HepG2 (cell line): ENCODE measurements around the gene SLC38A2. TPM values are rescaled to one million over a fixed set of nuclear protein-coding genes. Genes with fewer than 3 reads are reported as not detected.

Source experiments
- CBFB ChIP-seq: sonication (generic); formaldehyde crosslinking; IDR thresholded peaks from 2 replicates; pipeline ENCODE4 v1.4.0; 2020; ENCODE audit warnings: missing genetic modification reagents
- FOXA1 ChIP-seq, 2 experiments: fragments of 450-650 bp in 1 of 2; sonication (generic) in 1 of 2; formaldehyde crosslinking in 1 of 2; IDR thresholded peaks; 2 replicates each; pipeline versions ENCODE4 v1.4.0 to v1.6.1; 2016 to 2020; ENCODE audit warnings: missing genetic modification reagents in 1 of 2
- HNRNPUL1 ChIP-seq: fragments of 200-400 bp; formaldehyde crosslinking; IDR thresholded peaks from 2 replicates; pipeline ENCODE4 v1.6.1; 2017; ENCODE audit warnings: low read depth, mild to moderate bottlenecking, low read length, moderate library complexity
- MEIS2 ChIP-seq: sonication (generic); formaldehyde crosslinking; IDR thresholded peaks from 2 replicates; pipeline ENCODE4 v1.9.0; 2021; ENCODE audit warnings: mild to moderate bottlenecking, missing genetic modification reagents
- SOX5 ChIP-seq: IDR thresholded peaks from 2 replicates; pipeline ENCODE4 v1.6.1; 2016; ENCODE audit warnings: borderline replicate concordance
- TARDBP ChIP-seq: sonication (generic); formaldehyde crosslinking; IDR thresholded peaks from 2 replicates; pipeline ENCODE4 v1.8.0; 2022; ENCODE audit warnings: mild to moderate bottlenecking, missing genetic modification reagents
- ZNF672 ChIP-seq: sonication (generic); formaldehyde crosslinking; IDR thresholded peaks from 2 replicates; pipeline ENCODE4 v1.8.1; 2022; ENCODE audit warnings: missing genetic modification reagents
- ZNF674 ChIP-seq: sonication (generic); formaldehyde crosslinking; IDR thresholded peaks from 2 replicates; pipeline ENCODE4 v1.5.0; 2020; ENCODE audit warnings: low read depth, mild to moderate bottlenecking, missing genetic modification reagents
- ZNF709 ChIP-seq: sonication (generic); formaldehyde crosslinking; IDR thresholded peaks from 2 replicates; pipeline ENCODE4 v1.5.0; 2020; ENCODE audit warnings: mild to moderate bottlenecking, missing genetic modification reagents
- ZNF720 ChIP-seq: sonication (generic); formaldehyde crosslinking; IDR thresholded peaks from 2 replicates; pipeline ENCODE4 v1.4.0; 2020; ENCODE audit warnings: missing genetic modification reagents
- polyA plus RNA-seq, 8 experiments: library from polyadenylated mRNA; depleted of rRNA in 3 of 8; stranded (reverse) in 7 of 8; unstranded in 1 of 8; fragments of >200 nt; fragmentation: Illumina TruSeq in 4 of 8; extraction: Trizol in 4 of 8; gene quantifications; 2 replicates each; pipeline versions ENCODE4 v1.2.1 to v1.2.3, GENCODE V29; 2011 to 2016; ENCODE audit warnings: low read depth in 4 of 8, missing spikeins in 1 of 8, mixed read lengths in 1 of 8; ENCODE audit not compliant: insufficient read depth in 1 of 8
- total RNA-seq, 5 experiments: library from RNA; depleted of rRNA; stranded (reverse); fragments of >200 nt; fragmentation: Illumina TruSeq; extraction: Trizol; gene quantifications; 2 replicates each; pipeline ENCODE4 v1.2.3, GENCODE V29; 2016; ENCODE audit warnings: low read depth in 1 of 5
- TF ChIP-seq, protein P1 (sequence below), 2 experiments: sonication (generic) in 1 of 2; formaldehyde crosslinking in 1 of 2; IDR thresholded peaks; 2 replicates each; pipeline versions ENCODE4 v1.6.1 to v1.9.0; 2014 to 2022; ENCODE audit warnings: antibody characterized with exemption in 1 of 2, borderline replicate concordance in 1 of 2, inconsistent platforms in 1 of 2, low read depth in 1 of 2, missing genetic modification reagents in 1 of 2
- TF ChIP-seq, protein P2 (sequence below): sonication (generic); formaldehyde crosslinking; IDR thresholded peaks from 2 replicates; pipeline ENCODE4 v1.9.0; 2022; ENCODE audit warnings: missing genetic modification reagents, mild to moderate bottlenecking, borderline replicate concordance
- TF ChIP-seq, protein P3 (sequence below): sonication (generic); formaldehyde crosslinking; IDR thresholded peaks from 2 replicates; pipeline ENCODE4 v1.4.0; 2020; ENCODE audit warnings: missing genetic modification reagents
- TF ChIP-seq, protein P4 (sequence below): sonication (generic); formaldehyde crosslinking; IDR thresholded peaks from 2 replicates; pipeline ENCODE4 v1.5.1; 2020; ENCODE audit warnings: missing genetic modification reagents, mild to moderate bottlenecking, borderline replicate concordance
- TF ChIP-seq, protein P5 (sequence below): sonication (generic); formaldehyde crosslinking; IDR thresholded peaks from 2 replicates; pipeline ENCODE4 v1.8.0; 2023; ENCODE audit warnings: mild to moderate bottlenecking, missing genetic modification reagents

Gene SLC38A2
- total and polyA plus RNA-seq, 2 of the 13 experiments (the other 11 are each of a cell fraction or from before 2014, with no cell fraction given): 368 to 880 TPM

DNA sequence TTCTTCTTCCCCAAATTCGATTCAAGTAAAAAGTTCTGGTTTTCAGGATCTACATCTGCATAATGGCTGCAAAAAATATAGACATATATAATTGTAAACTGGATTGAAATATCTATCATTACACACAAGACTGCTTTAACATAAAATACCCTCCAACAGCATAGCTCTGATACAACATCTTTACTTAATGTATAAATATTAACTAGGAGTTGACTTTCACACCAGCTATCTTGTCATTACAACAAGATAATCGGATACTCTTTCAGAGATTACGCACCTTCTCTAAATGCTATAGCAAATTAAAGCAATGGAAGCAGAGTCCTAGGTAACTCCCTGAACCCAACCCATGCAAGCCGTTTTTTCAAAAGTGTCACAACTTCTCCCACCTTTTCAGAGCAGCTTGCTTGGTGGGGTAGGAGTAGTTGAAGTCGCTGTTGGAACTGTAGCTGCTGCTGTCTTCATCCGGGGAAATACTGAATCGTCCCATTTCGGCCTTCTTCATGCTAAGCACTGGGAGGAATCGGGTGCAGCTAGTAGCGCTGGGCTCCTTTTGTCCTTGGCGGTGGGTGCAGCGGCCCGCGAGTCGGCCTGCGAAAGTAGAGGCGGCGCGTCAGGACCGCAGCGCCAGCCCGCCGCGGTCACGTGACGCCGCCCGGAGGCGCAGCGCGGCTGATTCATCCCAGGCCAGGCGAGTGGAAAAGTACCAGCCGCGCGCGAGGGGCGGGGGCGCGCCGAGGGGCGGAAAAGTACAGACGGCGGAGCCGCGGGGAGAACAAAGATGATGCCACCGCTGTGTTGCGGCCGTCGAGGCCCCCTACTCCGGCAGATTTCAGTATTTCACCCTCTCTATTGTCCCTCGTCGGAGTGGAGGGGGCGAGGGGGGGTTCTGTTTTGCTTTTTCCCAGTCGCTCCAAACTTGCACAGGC is 1.5 kb downstream of the SLC38A2 start (continued):
- TF ChIP-seq, protein P1, sequence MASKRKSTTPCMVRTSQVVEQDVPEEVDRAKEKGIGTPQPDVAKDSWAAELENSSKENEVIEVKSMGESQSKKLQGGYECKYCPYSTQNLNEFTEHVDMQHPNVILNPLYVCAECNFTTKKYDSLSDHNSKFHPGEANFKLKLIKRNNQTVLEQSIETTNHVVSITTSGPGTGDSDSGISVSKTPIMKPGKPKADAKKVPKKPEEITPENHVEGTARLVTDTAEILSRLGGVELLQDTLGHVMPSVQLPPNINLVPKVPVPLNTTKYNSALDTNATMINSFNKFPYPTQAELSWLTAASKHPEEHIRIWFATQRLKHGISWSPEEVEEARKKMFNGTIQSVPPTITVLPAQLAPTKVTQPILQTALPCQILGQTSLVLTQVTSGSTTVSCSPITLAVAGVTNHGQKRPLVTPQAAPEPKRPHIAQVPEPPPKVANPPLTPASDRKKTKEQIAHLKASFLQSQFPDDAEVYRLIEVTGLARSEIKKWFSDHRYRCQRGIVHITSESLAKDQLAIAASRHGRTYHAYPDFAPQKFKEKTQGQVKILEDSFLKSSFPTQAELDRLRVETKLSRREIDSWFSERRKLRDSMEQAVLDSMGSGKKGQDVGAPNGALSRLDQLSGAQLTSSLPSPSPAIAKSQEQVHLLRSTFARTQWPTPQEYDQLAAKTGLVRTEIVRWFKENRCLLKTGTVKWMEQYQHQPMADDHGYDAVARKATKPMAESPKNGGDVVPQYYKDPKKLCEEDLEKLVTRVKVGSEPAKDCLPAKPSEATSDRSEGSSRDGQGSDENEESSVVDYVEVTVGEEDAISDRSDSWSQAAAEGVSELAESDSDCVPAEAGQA (IDR thresholded peaks at IDR 0.05; ENCODE audit: low read depth): 0 out of 2 replicates have a peak, but pooled peaks have one; percentile 12
- TF ChIP-seq, protein P1 (CRISPR knock-in tag; IDR thresholded peaks at IDR 0.05; ENCODE audit: borderline replicate concordance): no peak
- TF ChIP-seq ZNF674 (CRISPR knock-in tag): no peak
- TF ChIP-seq FOXA1 (IDR thresholded peaks at IDR 0.05): no peak
- TF ChIP-seq FOXA1 (CRISPR knock-in tag; IDR thresholded peaks at IDR 0.05): no peak
- TF ChIP-seq, protein P2, sequence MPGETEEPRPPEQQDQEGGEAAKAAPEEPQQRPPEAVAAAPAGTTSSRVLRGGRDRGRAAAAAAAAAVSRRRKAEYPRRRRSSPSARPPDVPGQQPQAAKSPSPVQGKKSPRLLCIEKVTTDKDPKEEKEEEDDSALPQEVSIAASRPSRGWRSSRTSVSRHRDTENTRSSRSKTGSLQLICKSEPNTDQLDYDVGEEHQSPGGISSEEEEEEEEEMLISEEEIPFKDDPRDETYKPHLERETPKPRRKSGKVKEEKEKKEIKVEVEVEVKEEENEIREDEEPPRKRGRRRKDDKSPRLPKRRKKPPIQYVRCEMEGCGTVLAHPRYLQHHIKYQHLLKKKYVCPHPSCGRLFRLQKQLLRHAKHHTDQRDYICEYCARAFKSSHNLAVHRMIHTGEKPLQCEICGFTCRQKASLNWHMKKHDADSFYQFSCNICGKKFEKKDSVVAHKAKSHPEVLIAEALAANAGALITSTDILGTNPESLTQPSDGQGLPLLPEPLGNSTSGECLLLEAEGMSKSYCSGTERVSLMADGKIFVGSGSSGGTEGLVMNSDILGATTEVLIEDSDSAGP (CRISPR knock-in tag): peak; percentile 71; the same call in 1 of the 2 replicates
- TF ChIP-seq ZNF672 (CRISPR knock-in tag): no peak; the same call in 1 of the 2 replicates
- peak; percentile 13; the same call in 1 of the 2 replicates for TF ChIP-seq MEIS2
- peak; percentile 69; the same call in 1 of the 2 replicates for TF ChIP-seq ZNF709 (CRISPR knock-in tag)
- TF ChIP-seq SOX5: peak; percentile 8; the same call in 1 of the 2 replicates
- TF ChIP-seq, protein P3, sequence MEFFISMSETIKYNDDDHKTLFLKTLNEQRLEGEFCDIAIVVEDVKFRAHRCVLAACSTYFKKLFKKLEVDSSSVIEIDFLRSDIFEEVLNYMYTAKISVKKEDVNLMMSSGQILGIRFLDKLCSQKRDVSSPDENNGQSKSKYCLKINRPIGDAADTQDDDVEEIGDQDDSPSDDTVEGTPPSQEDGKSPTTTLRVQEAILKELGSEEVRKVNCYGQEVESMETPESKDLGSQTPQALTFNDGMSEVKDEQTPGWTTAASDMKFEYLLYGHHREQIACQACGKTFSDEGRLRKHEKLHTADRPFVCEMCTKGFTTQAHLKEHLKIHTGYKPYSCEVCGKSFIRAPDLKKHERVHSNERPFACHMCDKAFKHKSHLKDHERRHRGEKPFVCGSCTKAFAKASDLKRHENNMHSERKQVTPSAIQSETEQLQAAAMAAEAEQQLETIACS (CRISPR knock-in tag): peak; percentile 76; the same call in 1 of the 2 replicates
- TF ChIP-seq TARDBP (CRISPR knock-in tag): peak; percentile 27; the same call in 1 of the 2 replicates
- peak; percentile 73; the same call in 1 of the 2 replicates for TF ChIP-seq HNRNPUL1
- TF ChIP-seq, protein P4, sequence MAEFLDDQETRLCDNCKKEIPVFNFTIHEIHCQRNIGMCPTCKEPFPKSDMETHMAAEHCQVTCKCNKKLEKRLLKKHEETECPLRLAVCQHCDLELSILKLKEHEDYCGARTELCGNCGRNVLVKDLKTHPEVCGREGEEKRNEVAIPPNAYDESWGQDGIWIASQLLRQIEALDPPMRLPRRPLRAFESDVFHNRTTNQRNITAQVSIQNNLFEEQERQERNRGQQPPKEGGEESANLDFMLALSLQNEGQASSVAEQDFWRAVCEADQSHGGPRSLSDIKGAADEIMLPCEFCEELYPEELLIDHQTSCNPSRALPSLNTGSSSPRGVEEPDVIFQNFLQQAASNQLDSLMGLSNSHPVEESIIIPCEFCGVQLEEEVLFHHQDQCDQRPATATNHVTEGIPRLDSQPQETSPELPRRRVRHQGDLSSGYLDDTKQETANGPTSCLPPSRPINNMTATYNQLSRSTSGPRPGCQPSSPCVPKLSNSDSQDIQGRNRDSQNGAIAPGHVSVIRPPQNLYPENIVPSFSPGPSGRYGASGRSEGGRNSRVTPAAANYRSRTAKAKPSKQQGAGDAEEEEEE (CRISPR knock-in tag): no peak
- no peak for TF ChIP-seq ZNF720 (CRISPR knock-in tag)
- peak; percentile 20; the same call in 1 of the 2 replicates for TF ChIP-seq CBFB (CRISPR knock-in tag)
- TF ChIP-seq, protein P5, sequence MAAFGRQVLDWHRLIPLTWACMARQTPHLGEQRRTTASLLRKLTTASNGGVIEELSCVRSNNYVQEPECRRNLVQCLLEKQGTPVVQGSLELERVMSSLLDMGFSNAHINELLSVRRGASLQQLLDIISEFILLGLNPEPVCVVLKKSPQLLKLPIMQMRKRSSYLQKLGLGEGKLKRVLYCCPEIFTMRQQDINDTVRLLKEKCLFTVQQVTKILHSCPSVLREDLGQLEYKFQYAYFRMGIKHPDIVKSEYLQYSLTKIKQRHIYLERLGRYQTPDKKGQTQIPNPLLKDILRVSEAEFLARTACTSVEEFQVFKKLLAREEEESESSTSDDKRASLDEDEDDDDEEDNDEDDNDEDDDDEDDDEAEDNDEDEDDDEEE (CRISPR knock-in tag): peak; percentile 87
